ENCODE measurements around the gene SLC16A3. TPM values are rescaled to one million over a fixed set of nuclear protein-coding genes. Genes with fewer than 3 reads are reported as not detected.

The SLC16A3 gene
- total and polyA plus RNA-seq, 10 of the 15 experiments (the other 5 are each of a cell fraction or from before 2014, with no cell fraction given) = 0.10 to 46.5 (median 8.0) TPM

DNA sequence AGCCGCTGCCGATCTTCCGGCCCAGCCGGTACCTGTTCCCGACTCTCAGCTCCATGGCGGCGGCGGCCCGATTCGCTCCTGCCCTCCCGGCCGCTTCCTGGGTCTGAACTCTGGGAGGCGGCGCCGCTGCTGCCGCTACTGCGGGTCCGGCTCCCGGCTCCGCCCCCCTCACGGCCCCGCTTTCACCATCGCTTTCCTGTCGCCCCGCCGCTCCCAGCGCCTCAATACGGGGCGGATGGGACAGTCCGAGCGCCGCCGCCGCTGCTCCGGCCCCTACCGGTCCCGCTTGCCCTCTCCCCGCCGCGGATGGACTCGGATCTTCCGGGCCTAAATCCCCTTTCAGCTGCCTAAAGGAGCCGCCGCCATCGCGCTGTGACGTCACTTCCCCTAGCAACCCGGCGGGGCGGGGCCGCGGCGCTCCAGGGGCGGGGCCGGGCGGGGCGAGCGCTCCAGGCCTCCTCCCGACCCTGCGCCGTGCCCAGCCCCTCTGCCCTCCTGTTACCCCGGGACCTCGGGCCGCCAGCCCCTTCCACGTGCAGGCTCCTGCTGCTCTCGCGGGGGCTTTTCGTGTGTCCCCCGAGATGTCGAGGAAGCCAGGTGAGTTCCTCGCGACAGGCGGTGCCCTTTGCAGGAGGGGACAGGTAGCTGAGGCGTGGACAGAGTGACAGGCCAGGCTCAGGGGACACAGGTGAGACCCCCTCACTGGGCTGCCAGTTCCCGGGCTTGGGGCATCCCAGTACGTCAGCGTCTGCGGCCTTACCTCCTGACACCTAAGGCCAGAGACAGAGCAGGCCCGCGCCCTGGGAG lies 44.7 kb downstream of the SLC16A3 start, which contains the start of gene CSNK1D:
CSNK1D (minus strand) TSS at position 374 of the 807 bp plus-strand sequence; CDS start at position 55, 319 bp downstream.
- Histone ChIP-seq H3K27me3 (replicated peaks in 1 of 2; ENCODE audit: control insufficient read depth in 2 of 2, insufficient read depth in 2 of 2, low read length in 1 of 2) (no peaks in the 10 kb centered on the region), H3K4me2 (ENCODE audit: control insufficient read depth, insufficient read depth) (peak within 1 kb of the TSS; percentile 91), H3K36me3 (ENCODE audit: control insufficient read depth in 2 of 2, insufficient read depth in 2 of 2, low read length in 1 of 2) (peaks cover 10 to 11% of the 10 kb centered on the region in 2 experiments; a peak in 3 of 4 replicates), H2AFZ (ENCODE audit: control insufficient read depth, low read depth, low read length) (peak within 1 kb of the TSS; percentile 91), H3K4me3 (peak within 1 kb of the TSS; percentile 94), H4K20me1 (ENCODE audit: control insufficient read depth, insufficient read depth) (peaks cover 18% of the 10 kb centered on the region), H3K27ac (ENCODE audit: control insufficient read depth, insufficient read depth) (peak within 1 kb of the TSS; percentile 92), H3K4me1 (ENCODE audit: control insufficient read depth, insufficient read depth, low read length) (peaks cover 12% of the 10 kb centered on the region), H3K9ac (ENCODE audit: control insufficient read depth, insufficient read depth, low read length) (peak within 1 kb of the TSS; percentile 84), H3K79me2 (ENCODE audit: control insufficient read depth, insufficient read depth, low read length) (peaks cover 48% of the 10 kb centered on the region), H3K9me3 (replicated peaks; ENCODE audit: control insufficient read depth, insufficient read depth, low read length) (no peaks in the 10 kb centered on the region)
- ChIA-PET CTCF (no interaction called here), SMC1A (ENCODE audit: uncharacterized antibody, unreplicated experiment) (interaction anchor here (2.2 kb wide), 1 partner anchor 25 kb away, joined by 9 read pairs; no protein-coding TSS in a partner anchor), RAD21 (ENCODE audit: unreplicated experiment) (interaction anchor here (0.7 to 1.5 kb wide), 4 partner anchors 19 to 31 kb away, joined by 3 to 5 read pairs (median 3); no protein-coding TSS in a partner anchor), POLR2A (interaction anchor here (0.7 to 3.6 kb wide), 7 partner anchors 10 to 44 kb away, joined by 3 to 20 read pairs (median 5); partner anchors contain the start of gene CD7)
- 4% methylated on average over 78 of the region's 80 CpGs for WGBS (ENCODE audit: insufficient coverage, insufficient replicate concordance, low lambda C conversion rate, missing lambda C conversion rate)
- in situ Hi-C loops (cut with MboI) (no loop called here), intact Hi-C loops (cut with micrococcal nuclease; ENCODE audit: unreplicated experiment) (no loop called here)
- BruUV-seq (replicated peaks) = no TSS peak
- FAIRE-seq (peak; percentile 59), ATAC-seq (peak; percentile 85), DNase-seq (ENCODE audit: low read depth, low spot score) (peak; percentile 33)
- TF ChIP-seq RUNX3 (IDR thresholded peaks at IDR 0.05; ENCODE audit: low read length) (no peak), BRCA1 (IDR thresholded peaks at IDR 0.05; ENCODE audit: low read depth, low read length) (no peak; the same call in 1 of the 2 replicates), ZNF592 (IDR thresholded peaks at IDR 0.05) (peak; percentile 75), RBBP5 (conservative IDR thresholded peaks at IDR 0.05) (no peak), HDAC6 (IDR thresholded peaks at IDR 0.05; ENCODE audit: unreplicated experiment) (no peak), ETV6 (conservative IDR thresholded peaks at IDR 0.05 in 1 of 2, IDR thresholded peaks at IDR 0.05 in 1 of 2; ENCODE audit: borderline replicate concordance in 1 of 2, low read depth in 1 of 2) (no peak), WRNIP1 (IDR thresholded peaks at IDR 0.05; ENCODE audit: borderline replicate concordance, low read depth, low read length) (no peak), STAT1 (conservative IDR thresholded peaks at IDR 0.05) (no peak; the same call in 1 of the 2 replicates), MYB (IDR thresholded peaks at IDR 0.05; ENCODE audit: borderline replicate concordance, low read depth, low read length) (no peak), PML (IDR thresholded peaks at IDR 0.05; ENCODE audit: low read length) (no peak), CBX5 (IDR thresholded peaks at IDR 0.05; ENCODE audit: low read depth) (no peak), SPI1 (IDR thresholded peaks at IDR 0.05; ENCODE audit: borderline replicate concordance, insufficient read depth, low read depth, low read length) (peak; percentile 43; the same call in 1 of the 2 replicates), SP1 (IDR thresholded peaks at IDR 0.05; ENCODE audit: low read depth, low read length) (no peak)
- TF ChIP-seq, protein P1, sequence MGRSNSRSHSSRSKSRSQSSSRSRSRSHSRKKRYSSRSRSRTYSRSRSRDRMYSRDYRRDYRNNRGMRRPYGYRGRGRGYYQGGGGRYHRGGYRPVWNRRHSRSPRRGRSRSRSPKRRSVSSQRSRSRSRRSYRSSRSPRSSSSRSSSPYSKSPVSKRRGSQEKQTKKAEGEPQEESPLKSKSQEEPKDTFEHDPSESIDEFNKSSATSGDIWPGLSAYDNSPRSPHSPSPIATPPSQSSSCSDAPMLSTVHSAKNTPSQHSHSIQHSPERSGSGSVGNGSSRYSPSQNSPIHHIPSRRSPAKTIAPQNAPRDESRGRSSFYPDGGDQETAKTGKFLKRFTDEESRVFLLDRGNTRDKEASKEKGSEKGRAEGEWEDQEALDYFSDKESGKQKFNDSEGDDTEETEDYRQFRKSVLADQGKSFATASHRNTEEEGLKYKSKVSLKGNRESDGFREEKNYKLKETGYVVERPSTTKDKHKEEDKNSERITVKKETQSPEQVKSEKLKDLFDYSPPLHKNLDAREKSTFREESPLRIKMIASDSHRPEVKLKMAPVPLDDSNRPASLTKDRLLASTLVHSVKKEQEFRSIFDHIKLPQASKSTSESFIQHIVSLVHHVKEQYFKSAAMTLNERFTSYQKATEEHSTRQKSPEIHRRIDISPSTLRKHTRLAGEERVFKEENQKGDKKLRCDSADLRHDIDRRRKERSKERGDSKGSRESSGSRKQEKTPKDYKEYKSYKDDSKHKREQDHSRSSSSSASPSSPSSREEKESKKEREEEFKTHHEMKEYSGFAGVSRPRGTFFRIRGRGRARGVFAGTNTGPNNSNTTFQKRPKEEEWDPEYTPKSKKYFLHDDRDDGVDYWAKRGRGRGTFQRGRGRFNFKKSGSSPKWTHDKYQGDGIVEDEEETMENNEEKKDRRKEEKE (IDR thresholded peaks at IDR 0.05) = no peak
- TF ChIP-seq, protein P2, sequence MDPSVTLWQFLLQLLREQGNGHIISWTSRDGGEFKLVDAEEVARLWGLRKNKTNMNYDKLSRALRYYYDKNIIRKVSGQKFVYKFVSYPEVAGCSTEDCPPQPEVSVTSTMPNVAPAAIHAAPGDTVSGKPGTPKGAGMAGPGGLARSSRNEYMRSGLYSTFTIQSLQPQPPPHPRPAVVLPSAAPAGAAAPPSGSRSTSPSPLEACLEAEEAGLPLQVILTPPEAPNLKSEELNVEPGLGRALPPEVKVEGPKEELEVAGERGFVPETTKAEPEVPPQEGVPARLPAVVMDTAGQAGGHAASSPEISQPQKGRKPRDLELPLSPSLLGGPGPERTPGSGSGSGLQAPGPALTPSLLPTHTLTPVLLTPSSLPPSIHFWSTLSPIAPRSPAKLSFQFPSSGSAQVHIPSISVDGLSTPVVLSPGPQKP (IDR thresholded peaks at IDR 0.05; ENCODE audit: low read depth, low read length) = peak; percentile 29; the same call in 1 of the 2 replicates
